ENCODE measurements around the gene COL23A1. TPM values are rescaled to one million over a fixed set of nuclear protein-coding genes. Genes with fewer than 3 reads are reported as not detected.

COL23A1 gene
- total RNA-seq, 1 donor from 2014 or later = 0.19 TPM

DNA sequence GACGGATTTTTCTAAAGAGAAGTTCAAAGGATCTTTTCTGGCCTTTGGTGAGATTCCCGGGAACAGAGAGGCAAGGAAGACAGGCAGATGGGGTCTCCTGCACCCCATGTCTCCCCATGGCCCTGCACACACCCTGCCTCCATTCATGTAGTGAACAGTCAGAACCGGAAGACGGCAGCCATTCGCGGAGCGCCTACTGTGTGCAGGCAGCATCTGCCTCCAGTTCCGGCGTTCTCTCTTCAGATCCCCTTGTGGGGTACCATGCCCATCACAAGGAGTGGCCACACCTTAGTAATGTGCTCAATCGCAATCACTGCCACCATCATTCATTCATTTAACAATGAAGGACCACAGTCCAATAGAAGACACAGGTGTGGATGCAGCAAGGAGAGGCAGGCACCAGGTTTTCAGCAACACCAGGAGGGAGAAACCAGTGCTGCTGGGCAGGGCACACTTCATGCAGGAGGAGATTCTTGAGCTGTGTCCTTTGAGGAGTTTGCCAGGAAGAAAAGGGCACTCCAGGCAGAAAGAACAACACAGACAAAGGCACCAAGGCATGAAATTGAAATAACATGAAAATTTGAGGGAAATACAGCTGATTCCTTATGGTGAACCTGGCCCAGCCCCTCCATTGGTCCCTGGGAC is 186.1 kb downstream of the COL23A1 start:
- no peak for DNase-seq (ENCODE audit: low read depth)

DNA sequence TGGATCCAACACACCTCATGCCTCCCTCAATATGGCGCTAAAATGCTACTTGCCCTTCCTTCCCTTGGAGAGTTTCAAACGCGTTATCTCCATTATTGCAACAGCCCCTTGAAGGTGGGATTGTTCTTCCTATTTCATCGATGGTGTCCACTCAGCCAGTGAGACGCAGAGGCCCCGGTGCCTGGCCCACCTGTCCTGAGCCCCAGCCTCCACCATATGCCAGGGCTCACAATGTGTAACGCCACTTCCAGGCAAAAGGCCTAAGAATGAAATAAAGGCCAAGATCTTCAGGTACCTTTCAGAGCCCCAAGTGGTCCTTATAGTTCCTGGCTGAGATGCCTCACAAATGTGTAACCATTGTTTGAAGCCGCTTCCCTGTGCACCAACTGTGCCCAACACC is 186.8 kb downstream of the COL23A1 start:
- no peak for DNase-seq (ENCODE audit: low read depth)

DNA sequence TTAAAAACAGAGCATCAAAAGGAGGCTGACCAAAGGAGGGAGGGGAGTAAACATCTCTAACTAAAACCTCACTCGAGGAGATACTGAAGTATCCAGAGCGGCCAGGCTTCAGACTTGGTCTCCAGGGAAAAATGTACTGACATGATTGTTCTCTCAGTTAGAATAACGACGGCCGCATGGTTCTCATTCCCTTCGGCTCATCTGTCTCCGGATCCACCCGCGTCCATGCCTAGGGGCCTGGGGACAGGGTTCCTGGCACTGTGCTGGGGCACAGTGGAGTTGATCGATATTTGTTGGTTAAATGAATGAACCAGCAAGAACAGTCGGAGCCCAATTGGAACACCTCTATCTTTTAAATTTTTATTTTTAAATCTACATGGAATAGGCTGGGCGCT is 190.5 kb downstream of the COL23A1 start:
- no peak for DNase-seq (ENCODE audit: low read depth)

DNA sequence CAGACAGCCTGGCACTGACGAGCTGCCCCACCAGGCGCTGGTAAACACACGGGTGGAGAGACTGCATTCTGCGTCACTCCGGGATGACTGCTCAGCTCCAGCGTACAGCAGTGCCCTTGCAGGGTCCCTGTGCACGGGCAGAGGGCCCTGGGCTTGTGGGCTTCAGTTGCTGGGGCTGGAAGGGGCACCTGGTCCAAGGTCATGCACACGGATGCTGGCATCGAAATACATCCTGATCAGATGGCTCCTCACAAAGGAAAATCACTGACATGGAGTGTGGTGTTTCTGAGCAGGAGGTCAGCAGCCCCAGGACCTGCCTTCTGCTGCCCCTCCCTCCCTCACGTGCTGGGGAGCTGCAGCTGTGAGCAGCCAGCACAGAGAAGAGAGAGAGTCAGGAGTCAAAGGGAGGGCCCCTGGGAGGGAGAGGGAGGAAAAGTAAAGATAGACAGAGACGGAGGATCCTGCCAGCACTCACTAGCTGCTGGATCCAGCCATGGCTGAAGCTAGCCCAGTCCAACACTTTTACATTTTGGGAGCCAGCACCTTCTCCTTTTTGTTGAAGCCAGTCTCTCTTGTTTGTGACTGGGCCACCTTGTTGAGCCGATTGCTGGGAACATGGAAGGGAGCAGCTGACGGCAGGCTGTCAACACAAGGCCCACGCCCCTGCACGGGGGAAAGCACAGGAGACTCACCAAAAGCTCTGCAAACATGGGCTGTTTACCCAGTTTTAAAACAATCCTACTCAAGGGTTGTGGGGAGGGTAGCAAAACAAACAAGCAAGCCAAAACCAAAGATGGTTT is 191.1 kb downstream of the COL23A1 start:
- peak; percentile 13 for DNase-seq (ENCODE audit: low read depth)

DNA sequence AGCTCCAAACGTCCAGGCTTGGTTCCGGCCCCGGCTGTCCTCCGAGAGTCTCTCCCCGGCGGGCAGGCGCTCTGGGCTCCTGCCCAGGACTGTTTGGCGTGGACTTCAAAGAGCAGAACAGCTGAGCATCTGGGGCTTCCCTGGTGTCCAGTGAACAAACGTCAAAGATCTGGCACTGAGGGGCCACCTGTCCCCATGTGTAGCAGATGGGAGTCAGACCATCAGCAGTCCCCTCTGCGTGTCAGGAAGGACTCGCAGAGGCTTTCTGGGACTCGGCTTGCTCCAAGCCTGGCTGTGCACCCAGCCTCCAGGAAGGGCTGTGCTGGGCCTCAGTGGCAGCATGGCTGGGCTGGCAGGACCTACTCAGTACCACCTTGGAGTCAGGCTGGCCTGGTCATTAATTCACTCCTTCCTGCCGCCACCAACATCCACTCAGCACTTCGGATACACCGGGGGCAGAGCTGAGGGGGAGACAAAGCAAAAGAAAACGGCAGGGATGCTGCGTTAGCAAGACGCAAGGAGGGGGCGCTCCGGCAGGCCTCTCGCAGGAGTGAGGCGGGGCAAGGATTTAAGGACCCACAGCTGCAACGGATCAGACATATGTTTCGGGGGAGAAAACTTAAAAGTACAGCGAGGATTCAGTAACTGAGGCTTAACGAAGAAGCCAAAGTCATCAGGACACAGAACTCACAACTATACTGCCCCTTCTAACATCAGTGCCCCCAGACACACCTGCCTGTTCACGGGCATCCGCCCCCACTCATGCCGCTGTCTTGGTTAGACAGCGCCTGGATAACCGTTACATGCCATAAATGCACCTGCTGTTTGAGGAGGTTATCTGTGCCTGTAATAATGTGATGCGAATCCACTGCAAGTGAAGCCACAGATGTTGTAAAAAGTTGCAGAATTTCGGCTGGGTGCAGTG is 193.1 kb downstream of the COL23A1 start:
- DNase-seq (ENCODE audit: low read depth) = peak; percentile 84

DNA sequence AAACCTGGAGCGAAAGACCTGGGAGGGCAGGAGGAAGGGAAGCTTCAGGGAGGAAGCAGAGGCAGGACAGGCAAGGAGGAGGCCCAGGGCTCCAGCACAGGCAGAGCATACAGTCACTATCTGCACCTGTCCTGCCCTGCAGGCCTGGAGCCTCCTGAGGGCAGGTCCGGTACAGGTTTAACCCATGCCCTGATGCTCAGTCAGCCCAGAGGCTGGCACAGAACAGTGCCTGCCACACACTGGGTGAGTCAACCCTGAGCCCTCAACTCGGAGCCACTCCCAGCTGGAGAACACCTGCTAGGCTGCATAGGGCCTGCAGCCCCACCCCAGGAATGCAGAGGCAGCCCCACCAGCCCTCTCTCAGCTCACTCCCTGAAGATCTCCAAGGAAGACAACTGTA is 196.1 kb downstream of the COL23A1 start:
- DNase-seq (ENCODE audit: low read depth) = peak; percentile 60

DNA sequence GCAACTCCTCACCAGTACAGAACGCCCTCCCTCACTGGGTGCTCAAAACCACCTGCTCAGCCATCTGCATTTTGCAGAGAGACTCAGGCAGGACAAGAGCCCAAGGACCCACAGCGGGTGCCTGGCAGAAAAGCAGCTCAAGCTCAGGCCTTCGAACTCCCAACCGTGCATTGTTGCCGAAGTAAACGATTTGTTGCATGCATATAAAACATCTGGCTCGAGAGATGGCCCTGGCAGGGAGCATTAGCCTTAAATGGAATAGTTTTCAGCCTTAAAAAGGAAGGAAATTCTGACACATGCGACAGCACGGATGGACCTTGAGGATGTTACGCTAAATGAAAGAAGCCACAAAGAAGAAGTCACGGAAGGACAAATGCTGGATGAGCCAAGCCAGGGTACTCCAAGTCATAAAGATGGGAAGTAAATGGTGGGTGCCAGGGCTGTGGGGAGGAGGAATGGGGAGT is 197.2 kb downstream of the COL23A1 start:
- DNase-seq (ENCODE audit: low read depth) = no peak

DNA sequence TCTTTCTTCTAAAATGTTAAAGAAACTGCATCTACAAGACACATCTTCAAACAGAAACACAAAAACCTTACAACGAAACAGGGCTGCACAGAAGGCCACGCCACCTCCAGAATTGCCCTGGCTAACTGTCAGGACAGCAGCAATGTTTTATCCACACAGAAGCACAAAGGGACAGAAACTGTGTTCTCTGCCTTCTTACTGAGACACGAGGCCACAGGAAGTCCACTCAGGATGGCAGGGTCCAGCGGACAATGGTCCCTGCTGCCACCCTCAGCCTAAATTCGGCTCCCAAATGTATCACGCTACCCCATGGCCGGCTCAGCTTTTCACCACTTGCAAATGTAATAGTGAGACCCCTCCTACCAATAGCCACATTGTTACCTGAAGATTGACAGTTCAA is 197.8 kb downstream of the COL23A1 start:
- no peak for DNase-seq (ENCODE audit: low read depth)

DNA sequence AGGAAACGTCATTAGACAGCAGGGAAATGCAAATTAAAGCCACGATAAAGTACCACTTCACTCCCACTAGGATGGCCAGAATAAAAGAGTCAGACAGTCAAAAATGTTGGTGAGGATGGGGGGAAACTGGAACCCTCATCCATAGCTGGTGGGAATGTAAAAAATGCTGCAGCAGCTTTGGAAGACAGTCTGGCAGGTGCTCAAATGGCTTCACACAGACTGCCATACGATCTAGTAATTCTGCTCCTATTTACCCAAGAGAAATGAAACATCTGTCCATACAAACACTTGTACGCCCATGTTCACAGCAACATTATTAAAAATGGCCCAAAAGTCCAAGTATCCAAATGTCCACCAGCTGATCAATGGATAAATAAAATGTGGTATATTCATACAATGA is 198.7 kb downstream of the COL23A1 start:
- DNase-seq (ENCODE audit: low read depth) = no peak

DNA sequence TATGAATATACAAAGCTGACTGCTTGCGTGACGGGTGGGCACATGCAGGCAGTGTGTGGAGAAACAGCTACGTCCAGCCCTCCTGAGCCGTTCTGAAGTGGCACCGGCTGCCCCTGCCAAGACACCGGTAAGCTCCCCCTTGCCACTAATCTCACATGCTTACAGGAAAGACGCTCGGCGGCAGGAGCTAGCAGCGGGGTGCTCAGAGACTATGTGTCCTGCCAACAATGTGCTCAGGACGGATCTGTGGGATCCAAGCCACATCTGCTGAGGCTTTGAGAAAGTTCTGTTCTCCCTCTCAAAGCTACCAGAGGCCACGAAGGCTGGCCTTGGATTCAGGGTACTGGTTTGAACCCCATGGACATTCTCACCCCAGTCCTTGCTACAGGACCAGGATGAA is 200.4 kb downstream of the COL23A1 start:
- DNase-seq (ENCODE audit: low read depth) = no peak

DNA sequence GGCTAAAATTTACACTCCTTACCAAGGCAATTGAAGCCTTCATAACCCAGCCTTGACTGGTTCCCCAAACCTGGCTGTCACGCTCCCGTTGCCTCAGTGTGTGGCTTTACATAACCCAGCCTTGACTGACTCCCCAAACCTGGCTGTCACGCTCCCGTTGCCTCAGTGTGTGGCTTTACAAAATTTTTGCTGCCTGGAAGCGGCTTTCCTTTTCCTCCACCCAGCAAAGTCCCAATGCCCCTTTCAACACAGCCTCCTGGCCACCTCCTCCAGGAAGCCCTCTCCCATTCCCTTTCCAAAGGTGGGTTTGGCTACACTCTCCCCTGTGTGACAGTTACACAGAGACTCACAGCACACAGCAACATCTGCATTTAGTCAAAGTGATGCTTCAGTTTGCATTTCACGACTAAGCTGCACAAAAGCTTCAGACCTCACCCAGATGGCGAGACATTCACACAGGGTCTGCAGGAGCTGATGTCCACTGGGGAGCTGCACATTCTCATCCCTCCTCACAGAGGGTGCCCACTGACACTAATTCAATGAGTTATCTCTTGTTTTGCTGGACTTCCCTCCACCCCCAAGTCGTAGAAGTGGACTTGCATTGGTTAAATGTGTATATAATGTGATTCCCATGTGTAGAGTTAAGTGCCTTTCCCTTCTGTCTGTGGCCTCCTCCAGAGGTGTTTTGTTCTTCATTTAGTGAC is 201.0 kb downstream of the COL23A1 start:
- DNase-seq (ENCODE audit: low read depth) = no peak

DNA sequence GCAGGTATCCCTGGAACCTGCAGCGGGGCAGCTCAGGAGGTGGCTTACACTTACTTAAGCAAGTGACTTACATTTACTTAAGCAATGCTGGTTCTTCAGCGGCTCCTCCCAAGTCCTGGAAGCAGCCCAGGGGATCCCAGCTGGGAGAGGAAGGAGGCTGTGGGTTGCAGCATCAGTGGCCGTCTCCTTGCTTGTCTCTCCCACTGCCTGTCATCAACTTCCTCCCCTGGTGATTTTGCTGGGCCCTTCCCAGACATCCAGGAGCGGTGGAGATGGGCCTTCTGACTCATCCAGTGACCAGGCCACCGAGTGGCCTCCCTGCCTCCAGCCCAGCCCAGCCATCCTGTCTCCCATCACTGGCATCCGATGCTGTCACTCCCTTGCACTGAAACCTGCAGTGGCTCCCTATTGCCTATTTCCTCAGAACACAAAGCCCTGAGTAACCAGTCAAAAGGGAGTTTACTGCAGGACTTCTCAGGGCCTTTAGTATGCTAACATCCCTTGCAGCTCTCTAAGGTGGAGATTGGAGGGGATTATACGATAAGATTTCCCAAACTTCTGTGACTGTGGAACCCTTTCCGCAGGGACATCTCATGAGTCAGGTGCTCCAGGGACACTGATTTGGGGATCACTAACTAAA is 201.7 kb downstream of the COL23A1 start:
- DNase-seq (ENCODE audit: low read depth) = no peak

DNA sequence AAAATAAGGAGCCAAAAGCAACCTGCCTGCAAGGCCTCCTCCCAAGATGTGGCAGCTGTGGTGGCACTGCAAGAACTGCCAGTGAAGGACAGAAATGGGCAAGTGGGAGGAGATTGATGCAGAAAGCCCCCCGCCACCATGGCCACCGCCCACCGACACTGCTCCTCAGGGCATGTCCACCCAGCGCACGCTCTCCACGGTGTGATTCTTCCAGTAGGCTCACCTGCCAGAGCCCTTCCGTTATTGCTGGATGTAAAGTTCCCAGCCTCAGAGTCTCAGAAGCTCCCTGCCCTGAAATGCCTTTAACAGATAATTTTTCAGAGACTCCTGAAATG is 202.4 kb downstream of the COL23A1 start:
- no peak for DNase-seq (ENCODE audit: low read depth)

DNA sequence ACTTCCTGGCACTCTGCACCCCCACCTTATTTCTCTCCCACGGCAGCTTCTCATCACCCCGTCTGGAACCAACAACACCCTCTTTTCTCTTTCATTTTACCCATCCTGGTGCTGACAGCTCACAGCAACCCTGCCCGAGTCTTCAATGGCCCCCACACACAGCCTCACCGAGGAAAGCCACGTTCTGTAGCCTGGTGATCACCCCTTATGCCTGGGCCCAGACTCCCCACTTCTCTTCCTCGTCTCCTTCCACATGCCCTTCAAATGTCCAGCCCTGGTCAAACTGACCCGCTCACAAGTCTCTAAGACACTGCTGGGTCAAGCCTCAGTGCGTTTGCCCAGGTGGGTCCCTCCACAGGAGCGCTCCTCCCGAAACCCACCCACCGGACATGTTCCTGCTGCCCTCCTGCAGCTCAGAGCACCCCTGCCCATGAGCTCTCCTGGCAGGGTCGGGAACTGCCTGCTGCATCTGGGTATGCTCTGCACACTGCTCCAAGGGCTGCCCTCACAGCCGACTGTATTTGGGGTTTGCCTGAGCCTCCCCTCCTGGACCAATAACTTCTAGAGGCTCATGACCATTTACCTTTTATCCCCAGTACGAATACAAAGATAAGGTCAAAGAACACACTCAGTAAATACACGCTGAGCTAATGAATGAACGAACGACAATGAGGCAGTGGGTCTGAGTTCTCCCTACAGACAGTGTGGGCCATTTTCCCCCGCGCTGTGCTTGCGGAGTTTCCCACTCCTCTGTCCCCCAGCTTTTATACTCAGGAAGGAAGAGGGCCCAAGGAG is 202.9 kb downstream of the COL23A1 start:
- DNase-seq (ENCODE audit: low read depth) = no peak

DNA sequence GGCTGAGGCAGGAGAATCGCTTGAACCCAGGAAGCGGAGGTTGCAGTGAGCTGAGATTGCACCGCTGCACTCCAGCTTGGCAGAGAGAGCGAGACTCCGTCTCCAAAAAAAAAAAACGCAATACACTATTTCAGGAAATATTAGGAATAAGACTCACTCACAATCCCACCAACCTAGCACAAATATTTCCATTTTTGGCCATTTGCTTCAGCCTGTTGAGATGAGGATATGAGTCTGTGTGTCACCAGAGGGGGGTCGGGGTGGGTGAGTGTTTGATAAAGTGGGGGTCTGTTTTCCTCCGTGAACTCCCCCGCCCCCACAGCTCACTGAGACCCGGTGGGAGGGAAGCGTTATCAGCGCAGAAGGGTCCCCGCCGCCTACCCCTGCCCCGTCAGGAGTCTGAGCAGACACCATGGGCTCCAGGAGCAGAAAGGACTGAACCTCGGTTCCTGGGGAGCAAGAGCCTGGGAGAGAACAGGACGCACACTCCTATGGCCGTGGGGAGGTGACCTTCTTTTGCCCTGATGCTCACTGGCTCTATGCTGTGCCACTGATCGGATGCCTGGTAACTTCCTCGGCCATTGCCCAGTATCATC is 203.8 kb downstream of the COL23A1 start:
- no peak for DNase-seq (ENCODE audit: low read depth)

DNA sequence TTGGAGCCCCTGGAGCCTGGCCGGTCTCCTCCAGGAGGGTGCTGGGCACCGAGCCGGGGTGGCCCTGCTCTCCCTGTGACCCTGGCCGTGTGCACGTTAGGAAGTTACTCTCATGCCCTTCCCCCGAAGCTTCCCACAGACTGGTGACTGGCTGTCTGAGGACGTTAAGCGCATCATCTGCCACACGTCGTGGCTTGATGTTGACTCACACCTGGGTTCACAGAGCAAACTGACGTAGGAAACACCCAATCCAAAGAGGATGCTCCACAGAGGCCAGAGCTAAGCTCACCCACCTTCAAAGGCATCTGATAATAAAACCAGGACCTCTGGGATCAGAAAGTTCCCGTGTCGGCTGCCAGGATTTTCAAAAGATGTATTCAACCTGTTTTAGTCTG is 204.7 kb downstream of the COL23A1 start:
- DNase-seq (ENCODE audit: low read depth) = no peak

DNA sequence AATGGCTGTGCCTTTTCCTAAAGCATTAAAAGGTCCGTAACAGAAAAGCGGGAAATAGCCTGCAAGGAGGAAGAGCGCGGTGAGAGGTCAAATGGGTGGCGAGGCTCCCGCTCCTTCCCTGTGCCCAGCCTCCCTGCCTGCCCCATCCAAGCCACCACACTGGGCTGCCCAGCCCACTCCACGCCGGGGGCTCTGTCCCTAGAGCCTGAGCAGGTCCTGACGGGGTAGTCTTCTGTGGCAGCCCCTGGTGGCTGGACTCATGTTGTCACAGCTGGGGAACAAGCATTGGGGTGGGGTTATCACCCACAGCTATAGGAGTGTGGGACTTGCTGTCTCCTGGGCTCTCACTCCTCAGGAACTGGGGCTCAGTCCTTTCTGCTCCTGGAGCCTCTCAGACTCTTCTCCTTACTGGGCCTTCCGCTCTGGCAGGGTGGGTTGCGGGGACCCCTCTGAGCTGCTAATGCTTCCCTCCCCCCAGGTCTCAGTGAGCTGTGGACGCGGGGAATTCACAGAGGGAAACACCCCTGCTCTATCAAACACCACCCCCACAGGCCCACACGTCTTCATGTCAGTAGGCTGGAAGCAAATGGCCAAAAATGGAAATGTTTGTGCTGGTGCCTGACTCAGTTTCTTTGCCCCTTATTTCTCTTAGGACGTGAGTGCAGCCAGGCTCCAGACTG is 205.2 kb downstream of the COL23A1 start:
- DNase-seq (ENCODE audit: low read depth) = no peak

DNA sequence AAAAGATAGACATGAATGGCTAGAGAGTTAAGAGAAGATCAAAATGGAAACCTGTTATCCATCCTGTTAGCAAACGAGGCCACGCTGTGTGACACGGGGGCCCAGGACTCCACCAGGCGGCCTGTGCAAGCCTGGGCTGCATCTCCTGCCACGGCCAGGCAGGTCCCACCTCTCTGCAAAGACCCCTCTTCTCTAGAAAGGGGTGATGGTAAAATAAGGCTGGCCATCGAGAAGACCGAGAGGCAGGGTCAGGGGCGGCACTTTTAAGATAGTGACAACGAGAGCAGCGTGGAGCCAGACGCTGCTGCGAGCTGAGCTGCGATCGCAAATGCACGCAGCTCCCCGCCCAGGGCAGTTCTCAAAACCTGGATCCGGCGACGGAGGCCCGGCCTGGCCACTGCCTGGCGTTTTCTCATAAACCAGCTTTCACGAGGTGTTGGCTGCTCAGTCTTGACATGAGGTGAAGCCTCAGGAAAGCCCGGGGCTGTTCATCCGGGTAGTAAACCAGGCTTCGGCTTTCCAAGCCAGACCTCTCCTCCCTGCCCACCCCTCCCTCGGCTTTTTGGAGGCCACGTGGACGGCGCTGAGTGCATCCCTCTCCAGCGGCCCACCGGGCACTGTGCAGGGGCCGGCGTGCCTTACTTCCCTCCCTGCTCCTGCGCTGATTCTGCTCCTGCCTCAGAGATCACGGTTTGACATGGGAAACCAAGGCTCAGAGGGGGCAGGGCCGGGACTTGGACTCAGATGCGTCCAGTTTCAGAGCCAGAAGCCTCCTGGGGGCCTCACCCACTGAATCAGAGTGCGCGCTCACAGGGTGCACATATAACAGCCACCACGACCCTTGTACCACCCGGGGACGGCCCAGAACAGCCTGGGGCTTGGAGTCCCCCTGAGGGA is 206.0 kb downstream of the COL23A1 start:
- no peak for DNase-seq (ENCODE audit: low read depth)

Data from myocyte (in vitro differentiated cells).